ENCODE results near the gene PITPNC1.

GRCh38 chr17:67456889-67457288 lies 79.8 kb downstream of the PITPNC1 start:
- TF ChIP-seq EZH2 (IDR thresholded peaks at IDR 0.05; ENCODE audit: borderline replicate concordance, insufficient read depth, low read length, poor library complexity, severe bottlenecking) (no peak), CTCF (IDR thresholded peaks at IDR 0.05; ENCODE audit: poor library complexity, severe bottlenecking) (no peak), POLR2AphosphoS5 (IDR thresholded peaks at IDR 0.05) (no peak)

Measured in neural cell (in vitro differentiated cells).